Neural cell (in vitro differentiated cells): Measurements from ENCODE around the gene ABHD10.

Experiments used
- EP300 ChIP-seq: fragments of 450-650 bp; conservative IDR thresholded peaks from 2 replicates; pipeline ENCODE4 v1.6.1; 2014; ENCODE audit warnings: antibody characterized with exemption, mild to moderate bottlenecking, moderate library complexity; ENCODE audit not compliant: poor library complexity, severe bottlenecking
- EZH2 ChIP-seq: fragments of 200-600, 300-800 bp; shearing (Covaris generic), sonication (generic); IDR thresholded peaks from 2 replicates; pipeline ENCODE4 v1.6.1; 2014; ENCODE audit warnings: antibody characterized with exemption, low read length, borderline replicate concordance, mild to moderate bottlenecking; ENCODE audit not compliant: insufficient read depth, poor library complexity, severe bottlenecking

- TF ChIP-seq EZH2: no peak
- TF ChIP-seq EP300: no peak
Measured at GRCh38 chr3:111939873-111940272, 39.0 kb upstream of the ABHD10 start.
